Astrocyte (in vitro differentiated cells and primary cell): ENCODE results near the gene OR2G2. TPM values are rescaled to one million over a fixed set of nuclear protein-coding genes. Genes with fewer than 3 reads are reported as not detected.

Experiments
- DNase-seq: peaks from one replicate; pipeline ENCODE4 v3.0.0-alpha.2; 2010; ENCODE audit warnings: low read depth
- FAIRE-seq: peaks from 2 replicates; lab custom pipeline; 2011; peaks lifted over from hg19 to GRCh38; lab: Jason Lieb, UNC
- H2AFZ ChIP-seq: 2 replicates; pipeline ENCODE4 v1.6.0; 2012; ENCODE audit warnings: low read depth, low read length, inconsistent platforms
- H3K27ac ChIP-seq: 2 replicates; pipeline ENCODE4 v1.5.1; 2011; ENCODE audit warnings: low read depth, low read length, inconsistent platforms
- H3K27me3 ChIP-seq: 2 replicates; pipeline ENCODE4 v1.6.0; 2011; ENCODE audit warnings: low read length, inconsistent platforms; ENCODE audit not compliant: insufficient read depth
- H3K36me3 ChIP-seq: 2 replicates; pipeline ENCODE4 v1.5.1; 2011; ENCODE audit warnings: low read length, inconsistent platforms; ENCODE audit not compliant: insufficient read depth
- H3K4me1 ChIP-seq: 2 replicates; pipeline ENCODE4 v1.5.1; 2011; ENCODE audit warnings: low read length, inconsistent platforms; ENCODE audit not compliant: insufficient read depth
- H3K4me2 ChIP-seq: 2 replicates; pipeline ENCODE4 v1.6.0; 2012; ENCODE audit warnings: low read length, inconsistent platforms
- H3K4me3 ChIP-seq: 2 replicates; pipeline ENCODE4 v1.5.1; 2011; ENCODE audit warnings: low read depth, mild to moderate bottlenecking, low read length, inconsistent platforms; ENCODE audit not compliant: insufficient read depth
- H3K79me2 ChIP-seq: 2 replicates; pipeline ENCODE4 v1.6.0; 2012; ENCODE audit warnings: mild to moderate bottlenecking, low read length, inconsistent platforms; ENCODE audit not compliant: insufficient read depth
- H3K9ac ChIP-seq: 2 replicates; pipeline ENCODE4 v1.6.0; 2012; ENCODE audit warnings: mild to moderate bottlenecking, low read length, inconsistent platforms
- H3K9me3 ChIP-seq: 2 replicates; pipeline ENCODE4 v1.5.1; 2012; ENCODE audit warnings: low read depth, mild to moderate bottlenecking, low read length, inconsistent platforms; ENCODE audit not compliant: insufficient read depth
- H4K20me1 ChIP-seq: 2 replicates; pipeline ENCODE4 v1.6.0; 2012; ENCODE audit warnings: low read length, inconsistent platforms; ENCODE audit not compliant: insufficient read depth
- H3K27ac Mint-ChIP-seq: one replicate; pipeline ENCODE4 v1.8.0; 2021; ENCODE audit warnings: mild to moderate bottlenecking, mixed read lengths; ENCODE audit not compliant: unreplicated experiment
- H3K27me3 Mint-ChIP-seq: one replicate; pipeline ENCODE4 v1.8.0; 2021; ENCODE audit warnings: low read depth, mixed read lengths; ENCODE audit not compliant: unreplicated experiment
- H3K36me3 Mint-ChIP-seq: one replicate; pipeline ENCODE4 v1.8.0; 2021; ENCODE audit warnings: low read depth, mixed read lengths; ENCODE audit not compliant: unreplicated experiment
- H3K4me1 Mint-ChIP-seq: one replicate; pipeline ENCODE4 v1.8.0; 2021; ENCODE audit warnings: low read depth, mixed read lengths; ENCODE audit not compliant: unreplicated experiment
- H3K4me3 Mint-ChIP-seq: one replicate; pipeline ENCODE4 v1.8.0; 2021; ENCODE audit warnings: mild to moderate bottlenecking, moderate library complexity, mixed read lengths; ENCODE audit not compliant: unreplicated experiment
- H3K9me3 Mint-ChIP-seq: one replicate; pipeline ENCODE4 v1.8.0; 2021; ENCODE audit warnings: mild to moderate bottlenecking, mixed read lengths; ENCODE audit not compliant: unreplicated experiment
- EZH2 ChIP-seq: IDR thresholded peaks from 2 replicates; pipeline ENCODE4 v1.6.1; 2012; ENCODE audit warnings: mild to moderate bottlenecking, low read length, inconsistent platforms; ENCODE audit not compliant: insufficient read depth
- total RNA-seq: library from RNA; stranded (reverse); gene quantifications from 2 replicates; pipeline ENCODE4 v1.2.1, GENCODE V29; 2021
- TF ChIP-seq, protein P1 (sequence below): IDR thresholded peaks from 2 replicates; pipeline ENCODE4 v1.5.1; 2011; ENCODE audit warnings: low read depth, mild to moderate bottlenecking, inconsistent platforms, low read length, moderate library complexity; ENCODE audit not compliant: insufficient read depth

OR2G2 gene
- total RNA-seq, 1 donor from 2014 or later: not detected

DNA sequence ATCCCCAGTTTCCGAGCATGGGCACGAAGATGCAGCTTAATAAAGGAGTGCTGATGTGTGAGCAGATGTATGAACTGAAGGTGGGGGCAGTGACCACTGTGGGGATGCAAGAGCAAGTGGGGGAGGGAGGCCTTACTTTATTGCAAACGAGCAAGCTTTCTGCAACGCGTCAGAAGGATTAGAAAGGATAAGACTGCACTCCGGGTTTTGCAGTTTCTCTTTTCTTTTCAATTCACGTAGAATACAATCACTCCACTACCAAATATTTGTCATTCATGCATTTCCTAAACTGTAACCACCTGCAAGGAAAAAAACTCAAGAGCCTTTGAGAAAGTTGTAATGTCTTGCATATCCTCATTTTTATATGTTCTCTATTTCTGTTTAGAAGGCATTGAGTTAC, 47.6 kb upstream of the OR2G2 start:
- H3K27me3 Mint-ChIP-seq: no peaks in the 10 kb centered on the region

GRCh38 chr1:247542811-247543210, 45.3 kb upstream of the OR2G2 start:
- H3K4me1 Mint-ChIP-seq: no peaks in the 10 kb centered on the region
- no peak overlapping the region for H3K27ac Mint-ChIP-seq

More for the DNA sequence above, 47.6 kb upstream of the OR2G2 start:
- Histone ChIP-seq H3K9me3 (no peaks in the 10 kb centered on the region), H3K4me1 (no peaks in the 10 kb centered on the region), H3K9ac (no peak overlapping the region), H3K36me3 (no peaks in the 10 kb centered on the region), H3K27ac (no peak overlapping the region), H3K27me3 (no peaks in the 10 kb centered on the region), H3K79me2 (no peaks in the 10 kb centered on the region), H3K4me3 (no peak overlapping the region), H3K4me2 (no peak overlapping the region), H4K20me1 (no peaks in the 10 kb centered on the region), H2AFZ (no peak overlapping the region)
- no peak for DNase-seq
- no peaks in the 10 kb centered on the region for H3K9me3 Mint-ChIP-seq
- peaks cover 7% of the 10 kb centered on the region for H3K4me1 Mint-ChIP-seq
- TF ChIP-seq EZH2: no peak
- TF ChIP-seq, protein P1, sequence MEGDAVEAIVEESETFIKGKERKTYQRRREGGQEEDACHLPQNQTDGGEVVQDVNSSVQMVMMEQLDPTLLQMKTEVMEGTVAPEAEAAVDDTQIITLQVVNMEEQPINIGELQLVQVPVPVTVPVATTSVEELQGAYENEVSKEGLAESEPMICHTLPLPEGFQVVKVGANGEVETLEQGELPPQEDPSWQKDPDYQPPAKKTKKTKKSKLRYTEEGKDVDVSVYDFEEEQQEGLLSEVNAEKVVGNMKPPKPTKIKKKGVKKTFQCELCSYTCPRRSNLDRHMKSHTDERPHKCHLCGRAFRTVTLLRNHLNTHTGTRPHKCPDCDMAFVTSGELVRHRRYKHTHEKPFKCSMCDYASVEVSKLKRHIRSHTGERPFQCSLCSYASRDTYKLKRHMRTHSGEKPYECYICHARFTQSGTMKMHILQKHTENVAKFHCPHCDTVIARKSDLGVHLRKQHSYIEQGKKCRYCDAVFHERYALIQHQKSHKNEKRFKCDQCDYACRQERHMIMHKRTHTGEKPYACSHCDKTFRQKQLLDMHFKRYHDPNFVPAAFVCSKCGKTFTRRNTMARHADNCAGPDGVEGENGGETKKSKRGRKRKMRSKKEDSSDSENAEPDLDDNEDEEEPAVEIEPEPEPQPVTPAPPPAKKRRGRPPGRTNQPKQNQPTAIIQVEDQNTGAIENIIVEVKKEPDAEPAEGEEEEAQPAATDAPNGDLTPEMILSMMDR: no peak
- FAIRE-seq: no peak
- no peaks in the 10 kb centered on the region for H3K36me3 Mint-ChIP-seq
- H3K4me3 Mint-ChIP-seq: no peak overlapping the region
- no peak overlapping the region for H3K27ac Mint-ChIP-seq

GRCh38 chr1:247548092-247548491, 40.1 kb upstream of the OR2G2 start:
- H4K20me1 ChIP-seq: no peaks in the 10 kb centered on the region
- H3K36me3 Mint-ChIP-seq: no peaks in the 10 kb centered on the region
- no peaks in the 10 kb centered on the region for H3K79me2 ChIP-seq
- no peaks in the 10 kb centered on the region for H3K36me3 ChIP-seq
- no peak overlapping the region for H3K9ac ChIP-seq
- no peaks in the 10 kb centered on the region for H3K27me3 ChIP-seq
- H3K27ac ChIP-seq: no peak overlapping the region
- TF ChIP-seq, protein P1: no peak
- no peak for TF ChIP-seq EZH2
- H3K27ac Mint-ChIP-seq: no peak overlapping the region
- no peak overlapping the region for H3K4me3 Mint-ChIP-seq
- H3K4me3 ChIP-seq: no peak overlapping the region
- peaks cover 2% of the 10 kb centered on the region for H3K9me3 Mint-ChIP-seq
- peaks cover 14% of the 10 kb centered on the region for H3K4me1 Mint-ChIP-seq
- no peaks in the 10 kb centered on the region for H3K4me1 ChIP-seq
- no peak for FAIRE-seq
- no peak overlapping the region for H2AFZ ChIP-seq
- no peak for DNase-seq
- no peaks in the 10 kb centered on the region for H3K27me3 Mint-ChIP-seq
- no peak overlapping the region for H3K4me2 ChIP-seq
- no peaks in the 10 kb centered on the region for H3K9me3 ChIP-seq

More at GRCh38 chr1:247542811-247543210, 45.3 kb upstream of the OR2G2 start:
- DNase-seq (no peak), FAIRE-seq (no peak)
- no peaks in the 10 kb centered on the region for H3K36me3 Mint-ChIP-seq
- no peak overlapping the region for H2AFZ ChIP-seq
- no peaks in the 10 kb centered on the region for H3K27me3 Mint-ChIP-seq
- H3K4me3 ChIP-seq: no peak overlapping the region
- no peak overlapping the region for H3K9ac ChIP-seq
- H4K20me1 ChIP-seq: no peaks in the 10 kb centered on the region
- H3K27ac ChIP-seq: no peak overlapping the region
- H3K79me2 ChIP-seq: no peaks in the 10 kb centered on the region
- no peaks in the 10 kb centered on the region for H3K9me3 Mint-ChIP-seq
- H3K36me3 ChIP-seq: no peaks in the 10 kb centered on the region
- no peaks in the 10 kb centered on the region for H3K9me3 ChIP-seq
- no peaks in the 10 kb centered on the region for H3K4me1 ChIP-seq
- no peak overlapping the region for H3K4me2 ChIP-seq
- no peak for TF ChIP-seq EZH2
- TF ChIP-seq, protein P1: no peak
- H3K4me3 Mint-ChIP-seq: no peak overlapping the region
- H3K27me3 ChIP-seq: no peaks in the 10 kb centered on the region
